ENCODE results near the gene AFDN.

The AFDN gene, protein sequence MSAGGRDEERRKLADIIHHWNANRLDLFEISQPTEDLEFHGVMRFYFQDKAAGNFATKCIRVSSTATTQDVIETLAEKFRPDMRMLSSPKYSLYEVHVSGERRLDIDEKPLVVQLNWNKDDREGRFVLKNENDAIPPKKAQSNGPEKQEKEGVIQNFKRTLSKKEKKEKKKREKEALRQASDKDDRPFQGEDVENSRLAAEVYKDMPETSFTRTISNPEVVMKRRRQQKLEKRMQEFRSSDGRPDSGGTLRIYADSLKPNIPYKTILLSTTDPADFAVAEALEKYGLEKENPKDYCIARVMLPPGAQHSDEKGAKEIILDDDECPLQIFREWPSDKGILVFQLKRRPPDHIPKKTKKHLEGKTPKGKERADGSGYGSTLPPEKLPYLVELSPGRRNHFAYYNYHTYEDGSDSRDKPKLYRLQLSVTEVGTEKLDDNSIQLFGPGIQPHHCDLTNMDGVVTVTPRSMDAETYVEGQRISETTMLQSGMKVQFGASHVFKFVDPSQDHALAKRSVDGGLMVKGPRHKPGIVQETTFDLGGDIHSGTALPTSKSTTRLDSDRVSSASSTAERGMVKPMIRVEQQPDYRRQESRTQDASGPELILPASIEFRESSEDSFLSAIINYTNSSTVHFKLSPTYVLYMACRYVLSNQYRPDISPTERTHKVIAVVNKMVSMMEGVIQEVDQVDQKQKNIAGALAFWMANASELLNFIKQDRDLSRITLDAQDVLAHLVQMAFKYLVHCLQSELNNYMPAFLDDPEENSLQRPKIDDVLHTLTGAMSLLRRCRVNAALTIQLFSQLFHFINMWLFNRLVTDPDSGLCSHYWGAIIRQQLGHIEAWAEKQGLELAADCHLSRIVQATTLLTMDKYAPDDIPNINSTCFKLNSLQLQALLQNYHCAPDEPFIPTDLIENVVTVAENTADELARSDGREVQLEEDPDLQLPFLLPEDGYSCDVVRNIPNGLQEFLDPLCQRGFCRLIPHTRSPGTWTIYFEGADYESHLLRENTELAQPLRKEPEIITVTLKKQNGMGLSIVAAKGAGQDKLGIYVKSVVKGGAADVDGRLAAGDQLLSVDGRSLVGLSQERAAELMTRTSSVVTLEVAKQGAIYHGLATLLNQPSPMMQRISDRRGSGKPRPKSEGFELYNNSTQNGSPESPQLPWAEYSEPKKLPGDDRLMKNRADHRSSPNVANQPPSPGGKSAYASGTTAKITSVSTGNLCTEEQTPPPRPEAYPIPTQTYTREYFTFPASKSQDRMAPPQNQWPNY (N-terminal part only)

DNA sequence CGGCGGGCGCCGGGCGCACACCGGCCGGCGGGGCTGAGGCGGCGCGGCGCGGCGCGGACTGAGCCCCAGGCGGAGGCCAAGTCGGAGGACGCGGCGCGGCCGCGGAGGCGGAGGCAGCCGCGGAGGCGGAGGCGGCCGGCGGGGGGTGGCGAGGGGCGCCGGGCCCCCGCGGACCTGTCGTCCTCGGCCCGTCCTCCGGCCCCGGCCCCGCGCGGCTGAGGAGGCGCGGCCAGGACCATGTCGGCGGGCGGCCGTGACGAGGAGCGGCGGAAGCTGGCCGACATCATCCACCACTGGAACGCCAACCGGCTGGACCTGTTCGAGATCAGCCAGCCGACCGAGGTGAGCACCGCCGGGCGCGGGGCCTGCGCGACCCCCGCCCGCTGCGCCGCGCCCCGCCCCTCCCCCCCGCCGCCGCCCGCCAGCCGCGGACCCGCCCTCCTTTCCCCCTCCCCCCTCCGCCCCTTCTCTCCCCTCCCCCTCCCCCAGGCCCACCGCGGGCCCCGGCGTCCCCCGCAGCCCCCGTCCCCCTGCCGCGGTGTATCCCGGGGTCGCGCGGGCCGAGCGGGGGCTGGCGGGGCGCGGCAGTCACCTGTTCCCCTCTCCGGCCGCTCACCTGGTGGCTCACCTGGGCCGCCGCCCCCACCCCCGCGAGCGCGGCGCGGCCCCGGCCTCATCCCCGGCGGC, at the start of gene AFDN:
AFDN (plus strand) TSS at position 16 of the 687 bp plus-strand sequence; CDS start at position 238, 222 bp downstream.
- no peak for DNase-seq

DNA sequence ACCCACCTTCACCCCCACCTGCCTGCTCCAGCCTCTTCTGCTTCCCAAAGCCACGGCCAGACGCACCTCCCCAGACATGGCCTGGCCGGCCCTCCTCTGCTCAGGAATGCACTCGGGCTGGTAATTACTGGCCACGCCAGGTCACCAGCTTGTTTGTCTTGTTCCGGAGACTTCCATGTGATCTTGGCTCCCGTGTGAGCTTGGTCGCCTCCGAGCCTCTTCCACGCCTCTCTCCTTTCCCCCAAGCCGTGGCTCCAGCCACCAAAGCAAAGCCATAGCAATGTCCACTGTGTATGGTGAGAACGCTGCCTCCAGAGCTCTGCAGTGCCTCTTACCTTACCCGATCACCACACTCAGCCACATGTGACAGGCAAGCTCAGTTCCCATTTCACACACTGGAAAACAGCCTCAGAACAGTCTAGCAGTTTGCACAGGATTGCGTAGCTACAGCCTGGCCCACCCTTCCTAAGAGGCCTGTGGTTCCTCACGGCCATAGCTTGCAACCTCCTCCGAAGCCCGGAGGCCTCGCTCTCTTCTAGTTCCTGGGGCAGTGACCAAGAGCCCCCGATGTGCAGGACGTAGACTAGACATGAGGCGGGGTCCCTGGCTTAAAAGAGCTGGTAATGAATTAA, 48.1 kb upstream of the AFDN start:
- no peak for DNase-seq

DNA sequence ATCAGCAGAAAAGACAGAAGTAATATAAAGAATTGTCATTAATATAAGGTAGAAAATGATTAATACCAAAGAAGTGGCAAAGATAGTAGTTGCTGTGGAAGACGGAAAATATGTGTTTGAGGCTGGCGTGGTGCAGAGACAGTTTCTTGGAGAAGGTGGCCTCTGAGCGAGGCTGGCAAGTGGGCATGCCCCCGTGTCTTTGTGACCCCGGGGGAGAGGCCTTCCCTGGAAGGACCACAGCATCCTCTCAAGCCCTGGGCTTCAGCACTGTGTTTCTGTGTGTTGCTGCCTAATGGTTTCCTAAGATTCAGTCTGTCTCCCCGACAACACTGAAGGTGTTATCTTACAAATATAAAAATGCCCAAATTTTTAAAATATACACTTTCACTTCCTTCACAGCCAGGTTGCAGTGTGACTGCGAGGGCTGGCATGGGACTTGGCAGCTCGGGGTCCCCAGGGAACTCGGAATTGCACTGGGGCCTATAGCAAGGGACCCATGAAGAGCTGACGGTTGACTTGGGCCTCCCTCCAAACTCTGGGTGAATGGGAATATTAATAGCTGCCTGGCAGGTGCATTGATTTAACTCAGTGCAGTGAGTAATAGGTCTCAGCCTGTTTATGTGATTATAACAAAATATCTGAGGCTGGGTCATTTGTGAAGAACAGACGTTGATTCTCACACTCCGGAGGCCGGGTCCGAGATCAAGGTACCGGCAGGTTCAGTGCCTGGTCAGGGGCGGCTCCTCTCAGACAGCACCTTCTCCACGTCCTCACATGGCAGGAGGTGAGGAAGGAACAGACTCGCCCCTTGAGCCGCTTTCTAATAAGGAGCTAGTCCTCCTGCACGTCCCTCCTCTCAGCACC, 47.4 kb upstream of the AFDN start:
- DNase-seq: no peak

DNA sequence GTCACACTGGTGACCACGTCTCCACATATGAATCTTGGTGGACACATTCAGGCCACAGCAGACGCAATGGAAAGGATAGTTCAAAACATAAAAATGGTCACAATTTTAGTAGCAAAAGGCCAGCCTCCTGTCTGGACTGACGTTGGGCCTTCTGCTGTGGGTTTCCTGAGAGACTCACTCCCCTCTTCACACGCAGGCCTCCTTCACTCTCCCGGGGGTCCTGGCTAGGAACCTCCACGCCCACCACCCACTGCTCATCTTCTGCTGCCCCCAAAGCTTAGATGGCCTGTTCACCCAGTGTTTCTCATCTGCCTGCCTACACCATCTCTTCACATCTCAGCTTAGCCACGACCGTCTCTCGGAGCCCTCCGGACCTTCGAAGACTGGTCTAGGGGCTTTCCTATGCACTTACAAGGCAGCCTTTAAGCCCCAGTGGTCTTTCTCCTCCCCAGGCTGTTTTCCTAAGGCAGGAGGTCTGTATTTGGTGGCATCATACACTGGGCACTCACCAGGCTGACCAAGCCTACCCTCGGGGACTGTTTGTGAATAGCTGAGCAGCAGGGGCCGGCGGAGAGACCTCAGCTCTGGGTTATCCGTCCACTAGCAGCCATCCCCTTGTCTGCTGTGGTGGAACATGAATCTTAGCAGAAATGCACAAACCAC, 46.6 kb upstream of the AFDN start:
- no peak for DNase-seq

DNA sequence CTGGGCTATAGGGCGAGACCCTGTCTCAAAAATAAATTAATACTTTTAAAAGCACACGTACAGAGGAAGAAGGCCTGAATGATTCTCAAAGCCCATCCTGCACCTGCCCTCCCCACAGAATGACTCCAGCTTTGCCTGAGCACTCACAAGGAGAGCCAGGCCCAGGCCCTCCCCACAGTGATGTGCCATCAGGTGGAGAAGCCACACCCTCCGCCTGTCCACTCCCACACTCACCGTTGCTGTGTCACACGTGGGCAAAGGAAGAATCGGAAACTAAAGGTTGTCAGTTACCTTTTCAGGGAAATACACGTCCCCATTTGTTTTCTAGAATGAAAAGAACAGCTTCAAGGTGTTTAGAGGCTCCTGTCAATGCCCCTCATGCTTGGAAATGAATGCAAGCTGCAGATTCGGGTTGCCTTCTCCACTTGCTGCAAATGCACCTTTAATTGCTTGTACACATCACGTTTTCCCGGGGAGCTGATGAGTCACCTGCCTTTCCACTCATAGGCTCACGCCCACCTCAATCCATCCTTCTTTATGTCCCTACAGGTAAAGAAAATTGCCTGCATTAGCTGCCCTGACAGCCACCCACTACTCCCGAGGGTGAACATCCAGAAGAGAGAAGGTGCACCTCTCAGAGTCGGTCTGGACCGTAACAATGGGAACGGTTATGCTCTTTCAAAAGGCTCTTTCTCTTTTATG, 45.5 kb upstream of the AFDN start:
- DNase-seq: no peak

DNA sequence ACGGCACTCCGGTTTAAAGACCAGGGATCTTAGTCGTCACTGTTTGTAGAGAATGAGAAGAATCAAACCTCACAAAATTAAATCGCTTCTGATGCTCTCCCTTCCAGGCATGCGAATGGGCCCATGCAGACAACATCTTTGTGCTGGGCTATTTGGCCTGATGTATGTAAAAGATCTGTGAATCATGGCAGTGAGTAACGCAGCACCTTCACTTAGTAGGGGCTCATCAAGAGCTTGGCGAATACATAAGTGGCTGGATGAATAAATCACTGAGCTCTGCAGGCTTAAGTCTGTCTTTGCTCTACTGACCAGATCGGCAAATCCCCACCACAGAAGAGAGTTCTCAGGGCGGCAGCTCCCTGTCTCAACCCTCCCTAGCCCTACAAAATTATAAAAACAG, 44.8 kb upstream of the AFDN start:
- no peak for DNase-seq

DNA sequence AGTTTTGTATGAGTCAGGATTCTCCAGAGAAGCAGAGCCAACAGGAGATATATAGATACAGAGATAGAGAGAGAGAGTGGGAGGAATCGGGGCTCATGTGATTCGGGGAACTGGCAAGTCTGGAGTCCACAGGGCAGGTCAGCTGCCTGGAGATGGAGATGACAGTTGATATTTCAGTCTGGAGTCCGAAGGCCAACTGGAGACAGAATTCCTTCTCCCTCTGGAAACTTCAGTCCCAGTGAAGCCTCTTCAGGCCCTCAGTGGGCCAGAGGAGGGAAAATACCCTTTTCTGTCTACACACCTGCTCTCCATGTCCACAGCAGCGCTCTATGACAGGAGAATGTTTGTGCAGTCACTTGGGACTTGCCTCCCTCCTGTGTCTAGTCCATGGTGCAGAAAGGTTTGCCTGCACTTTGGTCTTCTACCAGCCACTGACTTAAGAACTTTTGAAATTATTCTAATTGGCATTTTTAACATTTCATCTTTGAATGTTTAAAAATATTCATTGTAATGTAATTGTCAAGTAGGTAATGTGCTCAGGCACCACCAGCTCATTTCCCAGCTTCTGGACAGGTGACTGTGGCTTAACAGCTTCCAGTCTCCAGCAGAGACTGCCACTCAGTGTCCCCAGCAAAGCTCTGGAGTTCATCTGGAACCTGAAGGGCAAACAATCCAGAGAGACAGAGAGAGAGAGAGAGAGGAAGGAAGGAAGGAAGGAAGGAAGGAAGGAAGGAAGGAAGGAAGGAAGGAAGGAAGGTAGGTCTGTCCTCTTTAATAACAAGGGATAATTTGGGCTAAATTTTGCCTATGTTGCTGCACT, 43.8 kb upstream of the AFDN start:
- DNase-seq: no peak

DNA sequence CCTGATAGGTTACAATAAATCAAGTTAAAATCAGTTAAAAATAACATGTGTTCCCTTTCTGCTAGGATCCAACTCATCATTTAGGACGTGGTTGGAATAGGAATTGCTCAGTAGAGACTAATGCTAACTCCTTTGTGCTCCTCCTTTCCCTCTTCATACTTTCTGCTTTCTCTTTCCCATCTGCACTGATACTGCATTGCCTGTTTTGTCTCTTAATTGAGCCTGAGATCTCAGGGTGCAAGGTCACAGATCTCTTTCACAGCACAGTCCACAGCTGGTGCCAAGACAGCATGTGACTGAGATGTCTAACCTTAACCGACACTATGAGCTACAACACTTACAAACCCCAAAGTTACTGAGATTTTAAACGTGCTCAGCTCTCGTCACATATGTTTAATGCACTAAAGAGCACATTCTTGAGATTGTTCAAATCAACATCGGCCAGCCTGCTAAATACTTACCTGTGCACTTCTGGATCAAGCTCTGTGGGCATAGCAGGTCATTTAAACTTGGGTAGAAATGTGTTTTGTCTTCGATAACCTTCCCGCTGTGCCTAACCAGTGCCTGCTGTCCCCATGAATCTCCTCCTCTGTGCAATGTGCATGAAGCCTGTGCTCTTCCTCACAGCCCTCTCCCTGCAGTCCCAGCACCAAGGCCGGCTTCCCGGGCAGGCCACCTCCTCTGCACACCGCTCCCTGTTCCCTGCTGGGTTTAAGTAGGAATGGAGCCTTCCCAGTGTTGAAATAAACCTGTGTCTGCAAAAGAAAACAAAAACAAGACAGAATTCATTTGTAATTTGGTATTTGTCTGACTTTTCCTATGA, 39.6 kb upstream of the AFDN start:
- no peak for DNase-seq

DNA sequence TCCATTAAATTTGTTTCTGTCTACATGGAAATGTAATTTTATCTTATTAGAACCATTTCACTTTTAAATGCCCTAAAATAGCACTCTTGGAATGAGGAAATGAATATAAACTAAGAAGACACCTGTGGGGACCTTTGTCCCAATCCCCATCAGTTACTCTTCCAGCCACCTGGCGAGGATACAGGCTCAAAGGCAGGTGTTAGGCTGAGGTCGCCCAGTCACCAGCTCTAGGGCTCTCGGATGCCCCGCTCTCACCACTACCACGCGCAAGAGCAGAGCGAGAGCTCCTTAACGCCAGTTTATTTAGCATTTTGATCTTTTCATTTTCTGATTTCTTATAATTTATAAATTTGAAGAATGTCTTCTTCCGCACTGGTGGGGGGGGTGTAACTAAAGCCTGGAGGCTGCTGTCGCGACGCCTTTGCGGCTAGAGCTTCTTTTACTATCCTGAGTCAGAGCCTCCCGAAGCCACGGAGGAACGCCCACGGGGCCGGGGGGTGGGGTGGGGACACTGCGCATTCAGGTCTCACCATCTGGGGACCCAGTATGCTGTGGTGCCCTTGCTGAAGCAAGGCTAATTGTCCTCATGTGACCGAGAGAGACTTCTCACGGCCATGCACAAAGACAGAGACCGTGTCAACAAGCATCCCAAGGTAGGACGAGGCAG, 38.7 kb upstream of the AFDN start:
- no peak for DNase-seq

DNA sequence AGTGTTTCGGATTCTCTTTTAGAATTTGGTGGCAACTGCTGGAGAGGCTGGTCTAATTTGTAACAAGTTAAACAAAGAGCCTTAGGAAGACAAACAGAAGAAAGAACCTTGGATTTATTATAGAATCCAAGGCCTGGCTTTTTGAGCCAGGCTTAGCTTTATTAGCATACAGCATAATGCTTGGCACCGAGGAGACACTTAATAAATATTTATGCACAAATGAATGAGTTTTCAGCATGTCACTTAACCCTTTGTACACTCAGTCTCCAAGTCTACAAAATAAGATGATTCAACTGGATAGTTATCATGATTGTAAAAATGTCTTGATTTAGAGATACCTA, 38.2 kb upstream of the AFDN start:
- DNase-seq: no peak

DNA sequence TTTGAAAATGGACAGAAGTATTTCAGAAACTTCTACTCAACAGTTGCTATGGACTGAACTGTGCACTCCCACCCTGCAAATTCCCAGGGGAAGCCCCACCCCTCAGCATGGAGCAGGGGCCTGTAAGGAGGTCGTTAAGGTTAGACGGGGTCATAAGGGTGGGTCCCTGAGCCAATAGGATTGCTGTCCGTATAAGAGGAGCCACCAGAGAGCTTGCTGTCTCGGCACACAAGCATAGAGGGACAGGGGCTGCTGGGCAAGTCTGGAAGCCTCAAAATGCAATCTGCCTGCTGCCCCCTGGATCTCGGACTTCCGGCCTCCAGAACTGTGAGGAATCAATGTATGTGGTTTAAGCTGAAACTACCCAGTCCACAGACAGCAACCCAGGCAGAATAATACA, 37.4 kb upstream of the AFDN start:
- no peak for DNase-seq

DNA sequence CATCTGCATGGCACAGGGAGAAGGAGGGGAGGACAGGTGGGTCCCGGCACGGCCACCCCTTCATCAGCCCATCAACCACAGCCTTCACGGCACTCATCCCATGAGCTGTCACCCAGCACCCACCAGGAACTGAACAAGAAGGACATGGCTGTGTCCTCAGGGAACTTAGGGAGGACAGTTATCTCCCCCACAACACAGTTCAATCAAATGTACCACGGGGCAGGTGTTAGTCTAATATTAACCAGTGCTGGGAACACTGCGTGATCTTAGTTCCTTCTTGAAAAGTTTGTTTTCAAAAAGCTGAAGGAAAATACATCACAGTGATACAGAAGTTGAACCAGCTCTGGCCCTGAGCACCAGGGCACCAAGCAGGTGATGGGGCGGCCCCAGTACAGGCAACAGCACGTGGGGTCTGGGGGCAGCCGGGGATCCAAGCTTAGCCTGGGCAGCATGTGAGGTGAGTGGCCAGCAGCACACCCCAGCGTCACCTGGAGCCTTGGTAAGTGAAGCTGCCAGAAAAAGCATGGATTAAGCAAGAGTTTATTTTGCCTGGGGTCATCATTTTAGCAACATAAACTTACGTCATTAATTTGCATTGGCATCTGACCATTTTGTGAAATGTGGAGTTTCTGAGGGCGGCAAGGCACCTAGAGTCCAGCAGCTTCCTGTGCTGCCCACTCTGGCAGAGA, 35.5 kb upstream of the AFDN start:
- DNase-seq: no peak

DNA sequence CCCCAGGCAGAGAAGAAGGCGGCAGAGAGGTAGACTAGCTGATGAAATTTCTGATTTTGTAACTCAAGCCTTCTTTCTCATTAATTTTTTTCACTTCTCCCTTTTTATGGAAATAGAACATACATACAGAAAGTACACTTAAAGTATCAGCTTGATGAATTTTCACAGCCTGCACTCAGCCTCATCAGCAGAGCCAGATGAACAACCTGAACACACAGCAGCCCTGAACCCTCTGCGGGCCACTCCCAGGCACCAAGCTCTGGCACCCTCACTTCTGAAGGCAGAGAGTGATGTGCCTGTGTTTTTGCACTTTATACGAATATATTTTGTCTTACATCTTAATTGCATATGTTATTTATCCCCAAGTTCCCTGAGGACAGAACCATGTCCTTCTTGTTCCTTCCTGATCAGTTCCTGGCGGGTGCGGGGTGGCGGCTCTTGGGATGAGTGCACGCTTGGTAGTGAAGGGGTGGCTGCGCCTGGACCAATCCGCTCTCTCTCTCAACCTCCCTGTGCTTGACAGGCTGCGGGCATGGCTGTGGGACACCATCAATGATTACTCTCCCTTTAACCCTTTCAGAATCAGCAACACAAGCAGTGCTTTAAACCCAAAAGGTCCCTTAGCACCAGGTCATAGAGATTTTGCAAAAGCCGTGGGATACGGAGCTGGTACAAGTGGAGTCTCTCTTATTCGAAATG, 34.8 kb upstream of the AFDN start:
- no peak for DNase-seq

DNA sequence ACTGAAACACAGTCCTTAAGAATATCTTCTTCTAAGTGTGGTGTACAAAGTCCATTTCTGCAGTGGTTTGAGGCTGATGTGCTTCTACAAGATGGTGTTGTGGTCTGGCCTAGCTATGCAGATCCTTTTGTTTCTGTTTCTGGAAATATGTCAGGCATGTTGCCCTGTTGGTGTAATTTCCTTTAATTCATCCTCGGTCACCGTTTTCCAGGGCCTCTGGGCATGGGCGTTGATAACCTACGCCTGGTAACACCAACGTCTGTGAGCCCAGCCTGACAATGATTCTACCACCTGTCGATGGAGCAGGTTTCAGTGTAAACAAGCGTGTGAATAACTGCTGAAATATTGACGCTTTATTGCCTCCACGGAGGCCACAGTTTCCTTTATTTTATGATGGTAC, 33.3 kb upstream of the AFDN start:
- no peak for DNase-seq

DNA sequence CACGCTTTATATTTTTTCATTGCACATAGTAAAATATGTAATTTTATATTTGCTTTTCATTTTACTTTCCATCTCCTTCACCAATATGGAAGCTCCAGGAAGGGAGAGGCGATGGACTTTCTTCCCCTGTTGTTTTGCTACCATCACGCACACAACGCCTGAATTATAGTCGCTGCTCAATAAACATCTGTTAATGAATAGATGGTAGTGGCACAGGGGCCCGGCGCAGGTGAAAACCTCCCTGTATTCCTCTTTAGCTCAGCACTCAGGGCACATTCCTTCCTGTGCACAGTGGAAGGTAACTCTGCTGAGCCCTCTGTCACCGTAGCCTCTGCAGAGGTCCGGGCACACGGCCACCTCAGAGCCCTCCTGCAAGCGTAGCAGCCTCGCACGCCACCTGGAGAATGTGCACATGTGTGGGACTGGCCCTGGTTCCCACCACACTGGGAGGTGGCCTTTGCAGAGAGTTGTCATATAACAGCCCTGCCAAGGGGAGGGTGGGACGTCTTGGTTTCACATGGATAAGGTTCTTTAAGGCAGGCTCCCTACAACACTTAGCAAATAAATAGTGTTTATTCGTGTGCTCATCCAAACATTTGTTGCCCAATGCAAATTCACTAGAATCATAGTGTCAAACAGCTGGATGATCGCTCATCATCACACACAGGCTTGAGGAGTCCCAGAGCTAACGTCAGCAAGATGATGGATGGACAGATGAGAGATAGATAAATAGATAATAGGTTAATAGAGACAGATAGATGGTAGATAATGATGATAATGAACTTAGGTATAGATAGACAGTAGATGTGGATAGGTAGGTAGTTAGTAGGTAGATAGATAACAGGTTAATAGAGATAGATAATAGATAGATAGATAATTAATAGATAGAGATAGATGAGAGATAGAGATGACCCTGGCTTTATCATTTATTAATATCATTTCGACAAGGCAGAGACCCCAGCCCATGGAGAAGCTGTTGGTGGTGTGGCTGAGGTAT, 32.3 kb upstream of the AFDN start:
- no peak for DNase-seq
